Fibroblast of mammary gland (primary cell): ENCODE results near the gene DRC3.
"Not testable (repeated sequence)": the region's sequence is repeated elsewhere in the genome, so short reads cannot be mapped to it uniquely, and the experiment has no call there.

Experiments
- DNase-seq: peaks from one replicate; pipeline ENCODE4 v3.0.0-alpha.2; 2010; ENCODE audit warnings: low read depth
- H3K4me3 ChIP-seq: 2 replicates; pipeline ENCODE4 v1.5.1; 2011; ENCODE audit warnings: low read depth, mild to moderate bottlenecking, low read length, moderate library complexity; ENCODE audit not compliant: control insufficient read depth
- CTCF ChIP-seq: conservative IDR thresholded peaks from 2 replicates; pipeline ENCODE4 v1.5.1; 2011; ENCODE audit warnings: low read depth, low read length, inconsistent platforms; ENCODE audit not compliant: control insufficient read depth, insufficient read depth

The DRC3 gene

DNA sequence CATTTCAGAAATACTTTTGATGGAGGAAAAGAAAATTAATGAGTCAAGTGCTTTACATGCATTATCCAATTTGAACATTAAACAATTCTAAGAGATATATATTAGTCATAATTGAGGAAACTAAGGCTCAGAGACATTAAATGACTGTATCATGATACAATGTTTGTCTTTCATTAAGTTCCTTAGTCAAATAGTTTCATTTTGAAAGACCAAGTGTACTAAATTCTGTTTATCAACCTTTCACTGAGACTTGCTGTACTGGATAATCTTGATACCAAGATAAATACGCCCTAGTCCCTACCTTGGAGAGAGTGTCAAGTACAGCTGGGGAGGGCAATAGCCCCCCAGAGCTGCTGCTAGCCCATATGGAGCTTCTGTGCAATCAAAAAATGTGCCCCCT lies 24.7 kb upstream of the DRC3 start:
- no peak overlapping the region for H3K4me3 ChIP-seq
- TF ChIP-seq CTCF: no peak
- DNase-seq: peak; percentile 69

- no peak for DNase-seq
- no peak overlapping the region for H3K4me3 ChIP-seq
- TF ChIP-seq CTCF: no peak
Observed at GRCh38 chr17:17950347-17950746, 22.3 kb upstream of the DRC3 start.

DNA sequence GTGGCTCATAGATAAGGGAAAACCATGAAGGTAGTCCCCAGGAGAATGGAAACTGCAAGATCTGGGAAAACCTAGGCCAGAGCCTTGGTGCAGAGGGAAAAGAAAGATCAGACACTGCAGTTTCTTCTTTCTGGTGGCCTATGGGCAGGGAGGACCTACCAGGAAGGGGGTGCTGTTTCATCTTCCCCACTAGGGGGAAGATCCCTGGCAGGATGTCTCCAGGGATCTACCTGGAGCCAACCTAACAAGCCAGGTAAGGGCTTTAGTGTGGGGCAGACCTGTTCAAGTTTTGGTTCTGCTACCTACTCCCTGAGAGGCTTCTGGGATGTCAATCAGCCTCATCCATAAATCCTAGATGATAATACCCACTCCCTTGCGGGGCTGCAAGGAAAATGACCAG lies 21.9 kb upstream of the DRC3 start:
- TF ChIP-seq CTCF: peak; percentile 9
- no peak overlapping the region for H3K4me3 ChIP-seq
- DNase-seq: no peak

DNA sequence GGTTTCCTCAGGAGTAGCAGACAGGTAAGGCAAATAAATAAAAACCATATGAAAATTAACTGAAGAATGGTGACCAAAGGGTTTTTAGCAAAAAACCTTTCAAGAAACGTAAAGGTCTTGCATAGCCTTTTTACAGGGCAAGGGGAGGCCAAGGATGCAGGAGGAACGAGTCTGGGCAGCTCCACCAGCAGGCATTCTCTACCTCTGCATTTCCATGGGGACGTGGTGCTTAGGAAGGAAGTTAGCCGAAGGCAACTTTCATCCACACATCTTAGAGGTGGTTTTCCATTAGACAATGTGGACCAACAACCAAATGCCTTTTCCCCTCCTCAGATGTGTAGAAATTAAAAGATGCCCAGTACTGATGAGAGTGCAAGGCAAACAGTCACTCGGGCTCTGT lies 21.1 kb upstream of the DRC3 start:
- no peak overlapping the region for H3K4me3 ChIP-seq
- no peak for TF ChIP-seq CTCF
- no peak for DNase-seq

DNA sequence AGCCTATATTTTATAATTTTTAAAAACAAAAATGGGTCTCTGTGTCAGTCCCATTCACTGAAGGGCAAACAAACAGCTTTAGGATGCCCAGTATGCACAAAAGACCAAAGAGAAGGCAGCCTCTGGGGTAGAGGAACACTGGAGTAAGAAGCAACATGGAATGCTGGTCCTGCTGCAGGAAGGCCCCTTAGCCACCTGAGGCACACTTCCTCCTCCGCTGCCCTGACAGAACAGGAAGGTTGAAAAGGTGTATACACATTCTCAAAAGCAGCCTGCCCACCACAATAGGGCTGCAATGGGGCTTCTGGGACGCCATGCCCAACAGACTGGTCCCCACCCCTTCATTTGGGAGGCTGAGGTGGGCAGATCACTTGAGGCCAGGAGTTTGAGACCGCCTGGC lies 20.0 kb upstream of the DRC3 start:
- H3K4me3 ChIP-seq: no peak overlapping the region
- TF ChIP-seq CTCF: no peak
- no peak for DNase-seq

- TF ChIP-seq CTCF: no peak
- DNase-seq: no peak
Observed at GRCh38 chr17:17954079-17954478, 18.6 kb upstream of the DRC3 start.

DNA sequence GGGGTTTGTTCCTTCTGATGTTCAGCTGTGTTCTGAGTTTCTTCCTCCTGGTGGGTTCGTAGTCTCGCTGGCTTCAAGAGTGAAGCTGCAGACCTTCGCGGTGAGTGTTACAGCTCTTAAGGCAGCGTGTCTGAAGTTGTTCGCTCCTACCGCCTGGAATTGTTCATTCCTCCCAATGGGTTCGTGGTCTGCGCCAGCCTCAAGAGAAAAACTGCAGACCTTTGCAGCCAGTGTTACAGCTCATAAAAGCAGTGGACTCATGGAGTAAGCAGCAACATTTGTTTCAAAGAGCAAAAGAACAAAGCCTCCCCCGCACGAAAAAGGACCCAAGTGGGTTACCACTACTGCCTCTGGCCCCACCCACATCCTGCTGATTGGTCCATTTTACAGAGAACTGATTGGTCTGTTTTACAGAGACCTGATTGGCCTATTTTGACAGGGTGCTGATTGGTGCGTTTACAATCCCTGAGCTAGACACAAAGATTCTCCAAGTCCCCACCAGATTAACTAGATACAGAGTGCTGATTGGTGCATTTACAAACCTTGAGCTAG lies 16.8 kb upstream of the DRC3 start:
- H3K4me3 ChIP-seq, DNase-seq: not testable (repeated sequence)

More at GRCh38 chr17:17954079-17954478, 18.6 kb upstream of the DRC3 start:
- H3K4me3 ChIP-seq: no peak overlapping the region
